NCI-H1092 (cell line): Measurements from ENCODE around the gene SYNCRIP.
"Not testable (repeated sequence)": the region's sequence is repeated elsewhere in the genome, so short reads cannot be mapped to it uniquely, and the experiment has no call there.

Experiments
- DNase-seq: peaks from one replicate; lab custom pipeline; 2025; lab: John Stamatoyannopoulos, UW

SYNCRIP gene

GRCh38 chr6:85593438-85594196 lies 49.1 kb downstream of the SYNCRIP start, which contains the start of gene SNX14:
TSS of gene SNX14 (minus strand) at chr6:85593858. CDS start at chr6:85593718, 140 bp downstream.
- DNase-seq: peak; percentile 83

- DNase-seq: no peak
Measured at GRCh38 chr6:85592033-85592432, 50.7 kb downstream of the SYNCRIP start.

GRCh38 chr6:85591207-85591606 lies 51.5 kb downstream of the SYNCRIP start:
- no peak for DNase-seq

GRCh38 chr6:85585741-85586140 lies 56.9 kb downstream of the SYNCRIP start:
- DNase-seq: no peak

- not testable (repeated sequence) for DNase-seq
Measured at GRCh38 chr6:85582832-85583231, 59.9 kb downstream of the SYNCRIP start.

GRCh38 chr6:85581572-85581971 lies 61.1 kb downstream of the SYNCRIP start:
- no peak for DNase-seq

GRCh38 chr6:85580878-85581267 lies 61.8 kb downstream of the SYNCRIP start:
- DNase-seq: no peak

GRCh38 chr6:85580118-85580877 lies 62.4 kb downstream of the SYNCRIP start:
- DNase-seq: no peak

GRCh38 chr6:85579581-85579980 lies 63.1 kb downstream of the SYNCRIP start:
- DNase-seq: no peak

- DNase-seq: no peak
Measured at GRCh38 chr6:85576476-85576875, 66.2 kb downstream of the SYNCRIP start.

GRCh38 chr6:85574932-85575598 lies 67.6 kb downstream of the SYNCRIP start:
- no peak for DNase-seq

GRCh38 chr6:85569323-85569722 lies 73.4 kb downstream of the SYNCRIP start:
- no peak for DNase-seq

GRCh38 chr6:85568411-85568810 lies 74.3 kb downstream of the SYNCRIP start:
- DNase-seq: no peak

GRCh38 chr6:85565736-85566135 lies 77.0 kb downstream of the SYNCRIP start:
- no peak for DNase-seq

- DNase-seq: not testable (repeated sequence)
Measured at GRCh38 chr6:85564223-85564622, 78.5 kb downstream of the SYNCRIP start.
